HG03457 (cell line): Measurements from ENCODE around the gene AKT1.
"Not testable (repeated sequence)": the region's sequence is repeated elsewhere in the genome, so short reads cannot be mapped to it uniquely, and the experiment has no call there.

ENCODE experiments used
- ATAC-seq: cut with Tn5 transposase; IDR thresholded peaks from one replicate; pipeline ENCODE4 v1.9.1; 2021; ENCODE audit warnings: moderate number of reproducible peaks; ENCODE audit not compliant: unreplicated experiment

The AKT1 gene

DNA sequence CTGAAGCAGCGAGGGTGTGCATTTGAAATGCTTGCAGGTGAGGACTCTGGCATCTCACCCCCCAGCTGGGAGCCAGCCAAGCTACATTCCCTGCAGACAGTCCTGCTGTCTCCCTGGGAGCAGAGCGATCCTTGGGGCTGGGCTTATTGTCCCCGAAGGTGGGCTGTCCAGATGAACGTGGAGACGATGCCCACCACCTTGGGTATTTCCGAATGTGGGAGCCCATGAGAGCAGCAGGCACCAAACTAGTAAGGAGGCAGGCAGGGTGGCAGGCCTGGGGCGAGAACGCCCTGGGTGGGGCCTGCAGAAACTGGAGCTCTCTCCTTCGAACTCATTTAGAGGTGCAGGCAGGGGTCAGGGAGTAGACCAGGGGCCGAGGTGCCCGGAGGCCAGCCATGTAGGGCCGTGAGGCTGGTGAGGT lies 23.8 kb upstream of the AKT1 start:
- ATAC-seq, result no peak

DNA sequence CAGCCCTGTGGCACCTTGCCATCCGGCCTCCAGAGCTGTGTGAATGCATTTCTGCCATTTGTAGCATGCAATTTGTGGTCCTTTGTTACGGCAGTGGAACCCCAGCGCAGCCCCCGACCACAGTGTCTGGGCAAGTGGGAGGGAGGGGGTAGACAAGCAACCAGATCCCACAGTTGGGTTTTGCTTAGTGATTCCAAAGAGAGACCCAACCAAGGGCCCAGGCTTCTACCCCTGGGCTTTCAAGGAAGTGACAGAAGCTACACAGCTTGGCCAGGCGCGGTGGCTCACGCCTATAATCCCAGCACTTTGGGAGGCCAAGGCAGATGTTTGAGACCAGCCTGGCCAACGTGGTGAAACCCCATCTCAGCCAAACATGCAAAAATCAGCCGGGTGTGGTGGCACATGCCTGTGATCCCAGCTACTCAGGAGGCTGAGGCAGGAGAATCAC lies 23.2 kb upstream of the AKT1 start:
- ATAC-seq, result no peak

DNA sequence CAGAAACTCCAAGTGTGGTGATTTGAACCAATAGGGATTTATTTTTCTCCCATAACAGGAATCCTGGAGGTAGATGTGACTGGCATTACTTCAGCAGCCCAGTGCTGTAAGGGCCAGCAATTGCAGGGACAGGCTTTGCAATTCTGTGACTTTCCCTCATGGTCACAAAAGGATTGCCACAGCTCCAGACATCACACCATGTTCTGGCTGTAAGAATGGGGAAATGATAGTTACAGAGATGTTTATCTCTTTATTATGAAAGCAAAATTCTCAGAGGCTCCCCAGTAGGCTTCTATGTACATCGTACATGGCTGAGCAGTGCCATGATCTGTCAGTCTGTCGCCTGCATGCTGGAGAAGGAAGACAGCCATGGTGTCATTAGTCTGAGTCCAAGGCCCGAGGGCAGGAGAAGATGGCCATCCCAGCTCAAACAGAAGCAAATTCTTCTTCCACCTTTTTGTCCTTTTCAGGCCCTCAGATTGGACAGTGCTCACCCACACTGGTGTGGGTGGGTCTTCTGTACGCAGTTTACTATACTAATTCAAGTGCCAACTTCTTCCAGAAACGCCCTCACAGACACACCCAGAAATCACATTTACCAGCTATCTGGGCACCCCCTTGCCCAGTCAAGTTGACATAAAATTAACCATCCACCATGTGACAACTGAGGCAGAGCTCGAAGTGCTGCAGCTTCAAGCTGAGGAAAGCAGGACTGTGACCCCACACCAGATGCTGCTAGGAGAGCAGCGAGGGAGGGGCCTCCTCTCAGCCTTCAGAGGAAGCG lies 22.6 kb upstream of the AKT1 start:
- no peak for ATAC-seq

DNA sequence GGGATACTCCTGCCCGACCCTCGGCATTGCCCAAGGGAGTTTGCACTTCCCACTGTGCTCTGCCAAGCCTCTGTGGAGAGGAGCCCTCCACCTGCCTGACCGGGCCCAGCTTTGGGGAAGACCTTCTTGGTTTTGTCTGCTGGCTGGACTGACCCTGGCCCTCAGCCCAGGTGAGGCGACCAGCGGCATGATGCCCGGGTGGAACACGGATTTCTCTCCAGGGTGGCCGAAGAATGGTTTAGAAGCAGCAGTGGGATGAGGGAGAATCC lies 21.0 kb upstream of the AKT1 start:
- ATAC-seq, result no peak

DNA sequence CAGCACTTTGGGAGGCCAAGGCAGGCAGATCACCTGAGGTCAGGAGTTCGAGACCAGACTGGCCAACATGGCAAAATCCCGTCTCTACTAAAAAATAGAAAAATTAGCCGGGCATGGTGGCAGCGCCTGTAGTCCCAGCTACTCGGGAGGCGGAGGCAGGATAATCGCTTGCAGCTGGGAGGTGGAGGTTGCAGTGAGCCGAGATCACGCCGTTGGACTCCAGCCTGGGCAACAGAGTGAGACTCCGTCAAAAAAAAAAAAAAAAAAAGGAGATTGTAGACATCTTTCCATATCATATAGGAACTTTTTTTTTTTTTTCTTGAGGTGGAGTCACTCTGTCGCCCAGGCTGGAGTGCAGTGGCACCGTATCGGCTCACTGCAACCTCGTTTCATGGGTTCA lies 19.2 kb upstream of the AKT1 start:
- ATAC-seq, result not testable (repeated sequence)

DNA sequence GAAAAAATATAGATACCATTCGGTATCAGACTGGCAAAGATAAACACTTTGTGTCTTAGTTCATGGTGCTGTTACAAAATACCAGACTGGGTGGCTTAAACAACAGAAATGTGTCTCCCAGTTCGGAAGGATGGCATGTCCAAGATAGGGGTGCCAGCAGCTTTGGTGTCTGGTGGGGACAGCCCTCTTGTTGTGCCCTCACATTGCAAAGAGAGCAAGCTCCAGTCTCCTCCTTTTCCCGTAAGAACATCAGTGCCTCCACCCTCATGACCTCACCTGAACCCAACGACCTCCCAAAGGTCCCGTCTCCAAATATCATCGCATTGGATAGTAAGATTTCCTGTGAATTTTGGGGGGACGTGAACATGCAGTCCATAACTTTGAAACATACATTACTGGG lies 17.7 kb upstream of the AKT1 start:
- no peak for ATAC-seq

DNA sequence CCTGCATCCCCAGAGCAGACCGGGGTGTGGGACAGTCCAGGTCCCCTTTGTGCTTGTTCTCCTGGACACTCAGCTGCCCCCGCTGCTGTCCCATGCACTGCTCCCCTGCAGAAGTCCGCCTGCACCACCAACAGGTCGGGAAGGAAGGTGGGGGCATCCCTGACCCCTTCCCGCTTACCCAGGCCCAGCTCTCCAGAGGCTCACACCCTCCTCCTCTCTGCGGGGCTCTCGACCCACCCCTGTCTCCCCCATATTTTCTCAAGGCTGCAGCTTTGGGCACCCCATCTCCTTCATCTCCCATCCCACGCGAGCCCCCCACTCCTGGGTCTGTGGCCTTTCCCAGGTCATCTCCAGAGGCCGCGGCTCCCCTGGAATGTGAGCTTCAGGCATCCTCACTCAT lies 14.8 kb upstream of the AKT1 start:
- no peak for ATAC-seq

DNA sequence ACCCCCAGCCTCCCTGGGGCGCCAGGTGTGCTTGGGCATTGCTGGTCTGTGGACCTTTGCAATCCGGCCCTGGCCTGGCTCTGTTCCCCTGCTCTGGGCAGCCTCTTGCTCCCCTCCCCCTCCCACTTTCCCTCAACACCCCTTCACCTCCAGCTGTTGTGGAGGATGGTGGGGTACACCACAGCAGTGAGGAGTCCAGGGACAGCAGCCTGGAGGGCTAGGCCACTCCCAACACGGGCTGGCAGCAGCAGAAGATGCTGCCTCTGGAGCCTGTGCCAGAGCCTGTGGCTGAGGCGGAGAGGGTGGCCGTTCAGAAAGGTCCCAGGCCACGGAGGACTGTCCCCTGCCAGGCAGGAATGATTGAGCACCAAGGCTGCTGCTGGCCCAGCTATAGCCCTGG lies 12.9 kb upstream of the AKT1 start:
- ATAC-seq, result no peak

DNA sequence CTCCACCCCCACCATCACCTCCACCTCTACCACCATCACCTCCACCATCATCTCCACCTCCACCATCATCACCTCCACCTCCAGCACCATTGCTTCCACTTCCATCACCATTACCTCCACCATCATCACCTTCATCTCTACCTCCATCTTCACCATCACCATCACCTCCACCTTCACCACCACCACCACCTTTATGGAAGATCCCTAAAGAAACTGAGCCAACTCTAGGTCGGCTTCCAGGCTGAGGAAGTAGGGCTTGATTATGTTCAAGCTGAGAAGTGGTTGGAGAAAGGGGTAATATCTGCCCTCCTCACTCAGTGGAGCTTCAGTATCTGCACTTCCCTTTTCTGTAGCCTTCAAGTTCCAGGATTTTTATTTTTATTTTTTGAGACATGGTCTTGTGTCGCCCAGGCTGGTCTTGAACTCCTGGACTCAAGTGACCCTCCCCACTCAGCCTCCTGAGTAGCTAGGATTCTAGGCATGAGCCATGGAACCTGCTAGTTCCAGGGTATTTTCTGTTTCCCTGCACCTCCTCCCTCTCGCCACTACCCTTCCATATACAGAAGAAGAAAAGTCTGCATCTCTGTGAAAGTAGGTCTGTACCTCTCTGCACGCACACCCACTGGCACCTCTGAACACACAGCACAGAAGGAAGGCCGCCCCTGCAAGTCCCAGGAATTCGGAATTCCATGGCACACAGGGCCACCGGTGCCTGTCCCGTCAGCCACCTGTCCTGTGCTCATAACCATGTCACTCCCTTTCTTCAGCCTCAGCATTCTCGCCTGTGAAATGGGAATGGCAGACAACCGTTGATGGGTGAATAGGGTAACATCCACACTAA lies 11.3 kb upstream of the AKT1 start:
- ATAC-seq, result no peak

DNA sequence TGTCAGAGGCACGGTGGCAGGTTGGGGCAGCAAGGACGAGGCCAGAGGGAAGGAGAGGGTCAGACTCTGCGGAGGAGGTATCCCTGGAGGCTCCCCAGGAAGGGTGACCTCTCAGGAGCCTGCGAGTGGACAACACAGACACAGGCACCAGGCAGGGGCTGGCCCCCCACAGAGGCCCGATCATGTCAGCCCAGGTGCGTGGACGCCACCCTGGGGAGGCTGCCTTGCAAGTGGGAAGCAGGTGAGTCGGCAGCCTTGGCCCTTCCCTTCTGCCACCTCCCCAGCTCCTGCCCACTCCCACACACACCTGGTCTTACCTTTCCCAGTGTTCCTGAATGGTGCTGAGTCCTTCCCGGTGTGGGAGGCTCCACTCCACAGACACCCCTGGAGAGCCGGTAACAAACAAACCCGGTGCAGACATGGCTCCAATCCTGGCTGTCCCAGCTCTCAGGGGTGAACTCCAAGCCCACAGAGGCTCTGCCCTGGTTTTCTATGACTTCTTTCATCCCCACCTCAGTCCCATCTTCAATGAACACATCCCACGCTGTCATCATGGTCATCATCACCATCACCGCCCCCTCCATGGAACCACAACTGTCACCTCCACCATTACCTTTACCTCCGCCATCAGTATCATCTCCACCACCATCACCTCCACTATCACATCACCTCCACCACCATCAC lies 10.5 kb upstream of the AKT1 start:
- no peak for ATAC-seq

DNA sequence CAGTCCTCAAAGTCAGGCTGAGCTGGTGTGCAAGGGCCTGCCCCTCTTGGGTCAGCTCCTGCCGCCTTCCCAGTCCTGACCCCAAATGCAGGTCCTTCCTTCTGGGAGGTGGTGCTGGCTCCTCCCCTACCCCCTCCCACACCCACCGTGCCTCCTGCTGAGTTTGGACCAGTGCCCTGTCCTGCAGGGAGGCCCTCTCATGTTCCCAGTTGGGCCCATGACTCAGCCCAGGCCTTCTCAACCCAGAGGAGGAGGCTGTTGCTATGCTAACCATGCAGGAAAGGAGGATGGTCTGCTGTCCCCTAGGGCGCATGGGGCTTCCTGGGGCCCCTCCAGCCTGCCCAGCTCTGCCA lies 9.8 kb upstream of the AKT1 start:
- ATAC-seq, result no peak

DNA sequence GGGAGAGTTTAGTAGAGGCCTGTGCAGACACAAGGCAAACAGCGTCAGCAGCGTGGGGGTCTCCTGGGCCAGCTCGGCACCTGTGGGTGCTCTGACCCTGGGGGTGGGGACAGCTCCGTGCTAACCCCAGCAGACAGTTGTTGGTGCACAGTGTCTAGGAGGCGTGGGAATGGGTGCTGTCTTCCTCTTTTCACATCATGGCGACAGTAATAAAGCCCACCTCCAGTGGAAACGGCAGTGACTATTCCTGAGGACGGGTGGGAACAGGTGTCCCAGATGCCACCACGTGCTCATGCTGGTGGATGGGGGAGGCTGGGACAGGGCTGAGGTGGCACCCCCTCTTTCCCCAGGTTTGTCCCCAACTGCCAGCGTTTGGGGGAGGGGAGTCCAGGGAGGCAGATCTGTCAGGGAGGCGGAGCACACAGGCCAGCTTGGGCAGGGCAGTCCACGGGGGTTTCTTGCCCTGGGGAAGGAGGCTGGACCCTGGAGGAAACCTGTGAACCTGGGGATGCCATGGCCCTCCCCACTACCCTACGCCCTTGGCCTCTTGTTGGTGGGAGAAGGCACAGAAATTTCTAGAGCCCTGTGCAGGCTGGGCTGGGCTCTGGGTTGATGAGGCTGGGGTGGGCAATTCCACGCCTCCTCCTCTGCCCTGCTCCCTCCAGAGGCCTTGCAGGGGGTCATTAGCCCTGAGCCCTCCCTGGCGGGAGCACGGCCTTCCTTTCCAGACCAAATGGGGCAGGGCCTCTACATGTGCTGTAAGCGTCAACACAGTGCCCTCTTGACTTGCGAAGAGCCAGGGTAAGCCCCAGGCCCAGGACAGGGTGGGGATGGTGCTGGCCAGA lies 9.2 kb upstream of the AKT1 start:
- no peak for ATAC-seq

DNA sequence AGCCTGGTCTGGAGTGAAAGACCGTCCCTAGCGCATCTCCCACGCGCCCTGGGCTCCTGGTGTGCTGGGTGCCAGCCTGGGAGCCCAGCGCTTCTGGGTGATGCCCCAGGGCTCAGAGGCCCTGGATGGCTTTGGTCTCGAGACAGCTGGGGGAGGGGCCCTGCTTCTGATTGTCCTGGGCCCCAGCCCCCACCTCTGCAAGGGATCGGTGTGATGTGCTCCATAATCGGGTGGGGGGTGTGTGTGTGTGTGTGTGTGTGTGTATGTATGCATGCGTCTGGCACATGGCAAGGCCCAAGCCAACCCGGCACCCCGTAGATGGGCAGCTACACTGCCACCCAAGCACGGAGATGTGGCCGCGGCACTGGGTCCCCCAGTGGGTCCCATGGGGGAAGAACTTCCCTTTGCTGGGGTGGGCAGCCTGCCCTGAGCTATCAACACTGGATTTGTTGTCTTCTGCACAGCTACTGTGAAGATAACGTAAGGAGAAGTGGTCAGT lies 8.4 kb upstream of the AKT1 start:
- no peak for ATAC-seq

DNA sequence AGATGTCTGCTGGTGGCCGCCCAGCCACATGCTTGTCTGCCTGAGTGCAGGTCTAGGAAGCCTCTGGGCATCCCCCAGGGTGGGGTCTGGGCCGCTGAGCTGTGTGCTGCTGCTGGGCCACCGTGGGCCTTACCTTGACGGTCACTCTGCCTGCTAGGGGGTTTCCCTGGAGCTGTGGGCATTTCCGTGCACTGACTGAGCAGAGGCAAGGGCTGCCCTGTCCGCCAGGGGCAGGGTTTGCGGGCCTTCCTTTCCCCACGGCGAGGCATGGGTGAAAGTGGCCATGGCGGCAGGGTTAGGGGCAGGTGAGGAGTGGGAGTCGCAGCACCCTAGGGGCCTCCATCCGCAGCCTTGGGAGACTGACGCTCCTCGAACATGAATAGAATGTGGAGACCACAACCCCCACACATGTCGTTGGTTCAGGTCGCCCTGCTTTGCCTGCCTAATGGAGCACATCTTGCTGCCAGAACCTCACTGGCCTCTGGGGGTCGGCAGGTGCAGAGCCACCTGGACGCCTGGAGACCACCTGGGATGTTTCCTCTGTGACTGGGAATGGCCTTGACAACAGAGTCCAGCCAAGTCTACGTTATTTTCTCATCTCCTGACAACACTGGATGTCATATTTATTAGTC lies 7.8 kb upstream of the AKT1 start:
- no peak for ATAC-seq

DNA sequence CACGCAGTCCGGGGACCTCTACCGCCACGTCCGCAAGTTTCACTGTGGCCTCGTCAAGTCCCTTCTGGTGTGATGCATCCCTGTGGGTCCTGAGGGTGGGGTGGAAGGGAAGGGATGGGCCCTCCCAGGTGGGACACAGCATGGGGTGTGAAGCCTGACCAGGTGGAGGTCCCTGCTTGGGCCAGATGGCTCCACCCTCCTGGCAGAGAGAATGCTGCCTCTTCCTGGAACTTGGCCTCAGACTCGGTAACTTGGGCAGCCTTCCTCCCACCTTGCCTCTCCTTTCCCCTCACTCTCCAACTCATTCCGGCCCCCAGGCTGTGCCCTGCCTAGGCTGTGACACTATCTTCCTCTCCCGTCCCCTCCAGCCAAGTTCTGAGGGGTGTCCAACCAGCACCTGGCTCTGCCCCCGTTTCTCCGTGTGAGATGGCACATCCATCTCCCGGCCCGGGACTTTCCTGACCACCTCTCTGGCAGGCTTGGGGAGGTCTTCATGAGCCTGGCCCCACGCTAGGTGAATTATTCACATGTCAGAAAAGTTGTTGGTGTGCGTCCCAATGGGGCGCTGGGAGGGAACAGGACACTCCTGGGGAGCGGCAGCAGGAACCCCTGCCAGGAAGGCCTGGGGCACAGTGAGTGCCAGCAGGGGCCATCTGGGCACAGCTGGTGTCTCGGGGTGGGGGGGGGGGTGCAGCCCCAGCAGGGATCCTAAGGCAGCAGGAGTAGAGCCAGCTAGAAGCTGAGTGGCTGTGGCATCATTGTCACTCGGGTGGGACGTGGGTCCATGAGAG lies 7.0 kb upstream of the AKT1 start:
- no peak for ATAC-seq

DNA sequence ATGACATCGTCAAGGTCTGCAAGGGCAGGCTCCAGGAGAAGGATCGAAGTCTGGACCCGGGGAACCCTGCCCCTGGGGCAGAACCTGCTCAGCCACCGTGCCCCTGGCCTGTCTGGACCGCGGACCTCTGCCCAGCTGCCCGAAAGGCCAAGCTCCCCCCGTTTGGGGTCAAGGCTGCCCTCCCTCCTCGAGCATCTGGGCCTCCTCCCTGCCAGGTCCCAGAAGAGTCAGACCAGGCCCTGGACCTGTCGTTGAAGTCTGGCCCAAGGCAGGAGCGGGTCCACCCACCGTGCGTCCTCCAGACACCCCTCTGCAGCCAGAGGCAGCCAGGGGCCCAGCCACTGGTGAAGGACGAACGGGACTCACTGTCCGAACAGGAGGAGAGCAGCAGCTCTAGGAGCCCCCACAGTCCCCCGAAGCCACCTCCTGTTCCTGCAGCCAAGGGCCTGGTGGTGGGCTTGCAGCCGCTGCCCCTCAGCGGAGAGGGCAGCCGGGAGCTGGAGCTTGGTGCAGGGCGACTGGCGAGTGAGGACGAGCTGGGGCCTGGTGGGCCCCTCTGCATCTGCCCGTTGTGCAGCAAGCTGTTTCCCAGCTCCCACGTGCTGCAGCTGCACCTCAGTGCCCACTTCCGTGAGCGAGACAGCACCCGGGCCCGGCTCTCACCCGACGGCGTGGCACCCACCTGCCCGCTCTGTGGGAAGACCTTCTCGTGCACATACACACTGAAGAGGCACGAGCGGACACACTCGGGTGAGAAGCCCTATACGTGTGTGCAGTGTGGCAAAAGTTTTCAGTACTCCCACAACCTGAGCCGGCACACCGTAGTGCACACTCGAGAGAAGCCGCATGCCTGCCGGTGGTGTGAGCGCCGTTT lies 6.2 kb upstream of the AKT1 start:
- no peak for ATAC-seq

DNA sequence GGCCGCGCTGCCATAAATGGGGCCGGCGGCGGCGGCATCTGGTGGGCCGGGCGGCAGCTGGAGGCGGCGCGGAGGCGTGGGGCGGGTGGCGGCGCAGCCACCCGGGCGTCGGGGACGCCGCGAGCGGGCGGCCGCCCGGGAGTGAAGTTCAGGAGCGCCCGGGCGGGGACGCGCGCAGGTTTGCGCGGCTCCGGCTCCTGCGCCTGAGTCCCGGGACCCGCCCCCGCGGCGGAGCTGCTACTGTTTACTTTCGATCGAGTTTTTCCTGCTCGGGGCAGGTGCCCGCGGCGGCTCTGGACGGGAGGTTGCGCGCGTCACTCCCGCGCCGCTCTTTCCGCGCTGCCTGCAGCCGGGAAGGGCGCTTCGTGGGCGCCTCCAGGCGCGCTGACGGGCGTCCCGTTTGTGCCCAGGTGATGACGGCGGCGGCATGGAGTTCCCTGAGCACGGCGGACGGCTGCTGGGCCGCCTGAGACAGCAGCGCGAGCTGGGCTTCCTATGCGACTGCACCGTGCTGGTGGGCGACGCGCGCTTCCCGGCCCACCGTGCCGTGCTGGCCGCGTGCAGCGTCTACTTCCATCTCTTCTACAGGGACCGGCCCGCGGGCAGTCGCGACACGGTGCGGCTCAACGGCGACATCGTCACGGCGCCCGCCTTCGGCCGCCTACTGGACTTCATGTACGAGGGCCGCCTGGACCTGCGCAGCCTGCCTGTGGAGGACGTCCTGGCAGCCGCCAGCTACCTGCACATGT lies 5.4 kb upstream of the AKT1 start, which contains the start of gene ZBTB42:
TSS of gene ZBTB42 (plus strand) at position 331 of the 749 bp plus-strand sequence. CDS start at position 428, 97 bp downstream.
- no peak for ATAC-seq
